NOMO-1 treated with dmso at 0.1 percent for 144 hours (cell line): ENCODE data around the gene LRRC58.

Experiments
- DNase-seq: peaks from one replicate; lab custom pipeline; 2025; ENCODE audit not compliant: unreplicated experiment; lab: John Stamatoyannopoulos, UW

Gene LRRC58

DNA sequence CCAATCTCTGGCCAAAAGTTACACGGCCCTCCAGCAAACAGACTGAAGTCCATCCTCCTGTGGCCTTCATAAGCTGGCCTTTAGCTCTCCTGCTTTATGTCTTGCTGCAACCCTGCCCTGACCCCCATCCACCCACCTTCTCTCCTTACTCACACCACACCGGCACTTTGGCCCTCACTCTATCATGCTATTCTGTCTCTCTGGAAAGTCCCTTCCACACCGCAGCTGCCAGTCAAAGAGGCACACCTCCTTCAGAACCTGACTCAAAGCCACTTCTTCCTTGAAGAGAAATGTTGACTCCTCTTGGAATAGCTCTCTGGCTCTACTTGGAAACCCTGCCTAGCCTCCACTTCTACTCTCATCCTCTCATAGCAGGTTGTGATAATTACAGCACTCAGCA is 68.6 kb downstream of the LRRC58 start:
- no peak for DNase-seq

DNA sequence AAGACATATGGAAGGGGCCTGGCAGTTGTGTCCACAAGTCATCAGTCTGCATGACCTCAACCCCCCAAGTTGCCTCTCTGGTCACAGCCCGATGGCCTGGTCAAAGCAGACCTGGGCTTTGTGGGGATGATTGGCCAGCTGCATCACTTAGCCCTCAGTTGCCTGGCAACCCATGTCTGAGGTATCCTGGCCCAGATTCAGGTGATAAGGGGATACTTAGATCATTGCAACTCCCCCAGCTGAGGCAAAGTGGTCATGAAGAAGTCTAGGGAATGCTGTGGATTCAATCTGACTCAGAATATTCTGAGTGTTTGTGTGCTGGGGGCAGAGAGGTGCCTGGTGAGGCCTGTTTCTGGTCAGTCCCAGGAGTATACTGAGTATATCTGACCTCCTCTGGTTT is 69.1 kb downstream of the LRRC58 start:
- no peak for DNase-seq

DNA sequence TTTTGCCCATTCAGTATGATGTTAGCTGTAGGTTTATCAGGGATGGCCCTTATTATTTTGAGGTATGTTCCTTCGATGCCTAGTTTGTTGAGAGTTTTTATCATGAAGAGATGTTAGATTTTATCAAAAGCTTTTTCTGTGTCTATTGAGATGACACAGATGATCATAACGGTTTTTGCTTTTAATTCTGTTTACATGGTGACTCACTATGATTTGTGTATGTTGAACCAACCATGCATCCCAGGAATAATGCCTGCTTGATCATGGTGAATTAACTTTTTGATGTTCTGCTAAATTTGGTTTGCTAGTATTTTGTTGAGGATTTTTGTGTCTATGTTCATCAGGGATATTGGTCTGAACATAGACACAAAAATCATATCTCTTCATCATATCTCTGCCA is 72.4 kb downstream of the LRRC58 start:
- no peak for DNase-seq

DNA sequence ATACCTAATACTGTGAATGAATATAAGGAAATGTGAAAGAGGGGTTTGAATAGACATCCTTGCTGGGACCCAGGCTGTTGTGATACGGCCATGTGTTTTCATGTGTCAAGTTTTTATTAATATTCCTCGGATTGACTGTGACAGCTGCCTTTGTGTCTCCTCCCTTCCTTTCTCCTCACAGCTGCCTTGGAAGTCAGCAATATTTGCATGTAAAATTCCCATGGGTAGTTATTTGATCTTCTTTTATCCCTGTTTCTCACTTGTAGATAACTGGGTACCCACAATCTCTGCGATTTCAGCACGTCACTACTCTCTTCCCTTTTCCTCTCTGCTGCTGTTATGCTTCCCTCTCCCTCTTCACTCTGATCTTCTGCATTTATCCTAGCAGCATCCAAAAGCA is 73.5 kb downstream of the LRRC58 start:
- DNase-seq, result no peak

DNA sequence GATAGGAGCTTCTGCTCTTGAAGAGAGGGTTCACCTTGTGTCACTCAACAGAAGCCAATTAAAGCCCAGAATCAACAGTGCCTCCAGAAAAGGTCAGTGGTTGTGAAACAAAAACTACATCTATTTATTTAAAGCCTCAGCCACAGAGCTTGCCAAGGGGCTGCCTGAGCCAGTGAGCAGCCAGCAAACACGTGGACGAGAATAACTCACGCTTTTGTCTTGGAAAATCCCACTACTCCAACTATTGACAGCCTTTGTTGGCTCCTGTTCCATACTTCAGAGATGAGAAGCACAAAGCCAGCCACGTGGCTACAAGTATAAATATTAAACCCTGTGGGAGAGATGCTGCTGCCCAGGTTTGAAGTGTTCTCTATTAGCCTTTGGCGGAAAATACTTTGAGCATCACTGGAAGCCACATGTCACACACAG is 74.4 kb downstream of the LRRC58 start:
- DNase-seq, result no peak
